Measurements from ENCODE around the gene HS6ST3. TPM values are rescaled to one million over a fixed set of nuclear protein-coding genes. Genes with fewer than 3 reads are reported as not detected.

Gene HS6ST3
- total RNA-seq, 4 donors from 2014 or later = 0.04 to 0.59 (median 0.57) TPM; not detected in 1

- no peaks in the 10 kb centered on the region for H3K9me3 ChIP-seq
- intact Hi-C loops (cut with DNase I) = no loop called here
- H3K4me1 ChIP-seq = no peaks in the 10 kb centered on the region
- no peaks in the 10 kb centered on the region for H3K27me3 ChIP-seq
- no peak overlapping the region for H3K4me3 ChIP-seq
- 72 to 77% methylated on average over 5 of the region's 5 CpGs for WGBS, 2 donors
- TF ChIP-seq POLR2A (IDR thresholded peaks at IDR 0.05) = no peak
- TF ChIP-seq, protein P1, sequence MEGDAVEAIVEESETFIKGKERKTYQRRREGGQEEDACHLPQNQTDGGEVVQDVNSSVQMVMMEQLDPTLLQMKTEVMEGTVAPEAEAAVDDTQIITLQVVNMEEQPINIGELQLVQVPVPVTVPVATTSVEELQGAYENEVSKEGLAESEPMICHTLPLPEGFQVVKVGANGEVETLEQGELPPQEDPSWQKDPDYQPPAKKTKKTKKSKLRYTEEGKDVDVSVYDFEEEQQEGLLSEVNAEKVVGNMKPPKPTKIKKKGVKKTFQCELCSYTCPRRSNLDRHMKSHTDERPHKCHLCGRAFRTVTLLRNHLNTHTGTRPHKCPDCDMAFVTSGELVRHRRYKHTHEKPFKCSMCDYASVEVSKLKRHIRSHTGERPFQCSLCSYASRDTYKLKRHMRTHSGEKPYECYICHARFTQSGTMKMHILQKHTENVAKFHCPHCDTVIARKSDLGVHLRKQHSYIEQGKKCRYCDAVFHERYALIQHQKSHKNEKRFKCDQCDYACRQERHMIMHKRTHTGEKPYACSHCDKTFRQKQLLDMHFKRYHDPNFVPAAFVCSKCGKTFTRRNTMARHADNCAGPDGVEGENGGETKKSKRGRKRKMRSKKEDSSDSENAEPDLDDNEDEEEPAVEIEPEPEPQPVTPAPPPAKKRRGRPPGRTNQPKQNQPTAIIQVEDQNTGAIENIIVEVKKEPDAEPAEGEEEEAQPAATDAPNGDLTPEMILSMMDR (IDR thresholded peaks at IDR 0.05) = no peak
- H3K36me3 ChIP-seq = no peaks in the 10 kb centered on the region
- no peak overlapping the region for H3K27ac ChIP-seq
- no peak for DNase-seq
These were observed 112.4 kb downstream of the HS6ST3 start for GRCh38 chr13:96202315-96202714.

GRCh38 chr13:96203471-96203870 is 113.6 kb downstream of the HS6ST3 start:
- TF ChIP-seq, protein P1 (IDR thresholded peaks at IDR 0.05) = no peak
- TF ChIP-seq POLR2A (IDR thresholded peaks at IDR 0.05) = no peak
- intact Hi-C loops (cut with DNase I) = no loop called here
- DNase-seq = no peak
- Histone ChIP-seq H3K36me3 (no peaks in the 10 kb centered on the region), H3K4me1 (no peaks in the 10 kb centered on the region), H3K9me3 (no peaks in the 10 kb centered on the region), H3K4me3 (no peak overlapping the region), H3K27ac (no peak overlapping the region), H3K27me3 (no peaks in the 10 kb centered on the region)
- WGBS, 2 donors = 55 to 64% methylated on average over 2 of the region's 2 CpGs

DNA sequence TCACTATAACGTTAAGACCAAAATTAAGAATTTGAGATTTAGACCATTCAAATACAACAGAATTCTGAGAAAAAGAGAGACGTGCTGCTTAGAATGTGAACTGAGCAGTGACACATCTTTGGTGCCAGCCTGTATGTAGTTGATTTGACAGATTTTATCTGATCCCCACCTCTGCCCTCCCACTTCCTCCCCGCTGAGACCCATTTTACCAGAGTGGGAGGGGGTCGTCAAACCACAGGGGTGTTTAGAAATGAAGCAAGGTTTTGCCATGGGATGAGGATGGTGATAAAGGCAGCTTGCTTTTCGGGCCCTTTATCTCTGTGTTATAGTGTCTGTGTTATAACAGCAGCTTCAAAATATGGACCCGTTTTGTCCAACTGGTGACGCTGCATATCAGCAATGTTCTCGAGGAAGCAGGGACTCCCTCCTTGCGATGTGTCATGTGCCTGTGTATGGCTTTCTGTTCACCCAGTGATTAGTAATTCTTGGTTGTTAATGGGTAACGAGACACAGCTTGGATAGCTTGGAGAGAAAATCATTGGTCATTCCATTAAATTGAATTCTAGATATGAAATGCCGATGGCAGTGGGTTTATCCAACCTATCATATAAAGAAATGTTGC is 125.0 kb downstream of the HS6ST3 start:
- no peak overlapping the region for H3K4me3 ChIP-seq
- H3K9me3 ChIP-seq = no peaks in the 10 kb centered on the region
- intact Hi-C loops (cut with DNase I) = no loop called here
- no peaks in the 10 kb centered on the region for H3K27me3 ChIP-seq
- no peak overlapping the region for H3K27ac ChIP-seq
- no peaks in the 10 kb centered on the region for H3K36me3 ChIP-seq
- H3K4me1 ChIP-seq = no peaks in the 10 kb centered on the region
- TF ChIP-seq, protein P1 (IDR thresholded peaks at IDR 0.05) = no peak
- TF ChIP-seq POLR2A (IDR thresholded peaks at IDR 0.05) = no peak
- DNase-seq = no peak
- WGBS, 2 donors = 63 to 65% methylated on average over 10 to 11 of the region's 11 CpGs

DNA sequence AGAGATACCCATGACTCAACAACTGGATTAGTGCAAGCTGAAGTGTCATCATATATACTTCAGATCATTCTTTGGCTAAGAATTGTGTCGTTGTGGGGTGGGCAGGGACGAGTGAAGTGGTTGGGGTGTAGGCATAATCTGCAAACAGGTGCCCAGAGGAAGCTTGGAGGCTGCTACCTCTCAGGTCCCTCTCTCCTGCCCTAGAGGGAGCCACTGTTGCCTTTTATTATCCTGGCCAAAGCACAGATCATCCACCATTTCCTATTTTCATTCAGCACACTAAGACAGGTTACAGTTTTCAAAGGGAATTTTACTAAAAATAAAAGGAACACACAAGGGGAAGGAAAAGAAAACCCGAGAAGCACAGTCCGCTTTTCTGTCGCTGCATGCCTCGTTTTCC is 126.6 kb downstream of the HS6ST3 start:
- intact Hi-C loops (cut with DNase I) = no loop called here
- Histone ChIP-seq H3K9me3 (no peaks in the 10 kb centered on the region), H3K4me3 (no peak overlapping the region), H3K27me3 (no peaks in the 10 kb centered on the region), H3K36me3 (no peaks in the 10 kb centered on the region), H3K27ac (no peak overlapping the region), H3K4me1 (no peaks in the 10 kb centered on the region)
- TF ChIP-seq, protein P1 (IDR thresholded peaks at IDR 0.05) = no peak
- no peak for TF ChIP-seq POLR2A (IDR thresholded peaks at IDR 0.05)
- WGBS, 2 donors = 85 to 88% methylated on average over 6 of the region's 6 CpGs
- DNase-seq = no peak

DNA sequence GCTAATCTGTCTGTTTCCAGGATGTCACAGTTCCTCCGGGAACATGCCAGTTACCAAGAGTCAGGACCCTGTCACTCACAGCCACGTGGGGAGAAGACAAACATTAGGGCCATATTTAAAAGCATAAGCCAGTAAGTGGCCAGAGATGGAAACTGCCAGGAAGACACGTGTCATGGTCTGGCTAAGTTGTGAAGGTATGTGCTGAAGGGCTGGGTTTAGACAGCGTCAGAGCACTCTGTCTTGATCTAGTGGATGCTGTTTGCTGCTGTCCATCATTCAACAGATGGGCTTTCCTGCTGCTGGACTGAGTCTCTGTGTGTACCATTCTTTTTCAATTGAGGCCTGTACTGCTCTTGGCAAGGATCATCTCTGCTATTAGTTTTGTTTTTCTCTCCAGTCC is 128.6 kb downstream of the HS6ST3 start:
- no peaks in the 10 kb centered on the region for H3K4me1 ChIP-seq
- DNase-seq = no peak
- H3K27ac ChIP-seq = no peak overlapping the region
- no peaks in the 10 kb centered on the region for H3K27me3 ChIP-seq
- 36 to 42% methylated on average over 4 of the region's 4 CpGs for WGBS, 2 donors
- no peaks in the 10 kb centered on the region for H3K9me3 ChIP-seq
- TF ChIP-seq, protein P1 (IDR thresholded peaks at IDR 0.05) = no peak
- TF ChIP-seq POLR2A (IDR thresholded peaks at IDR 0.05) = no peak
- intact Hi-C loops (cut with DNase I) = no loop called here
- H3K36me3 ChIP-seq = no peaks in the 10 kb centered on the region
- H3K4me3 ChIP-seq = no peak overlapping the region
